ENCODE data around the gene SMIM5.

SMIM5 gene

DNA sequence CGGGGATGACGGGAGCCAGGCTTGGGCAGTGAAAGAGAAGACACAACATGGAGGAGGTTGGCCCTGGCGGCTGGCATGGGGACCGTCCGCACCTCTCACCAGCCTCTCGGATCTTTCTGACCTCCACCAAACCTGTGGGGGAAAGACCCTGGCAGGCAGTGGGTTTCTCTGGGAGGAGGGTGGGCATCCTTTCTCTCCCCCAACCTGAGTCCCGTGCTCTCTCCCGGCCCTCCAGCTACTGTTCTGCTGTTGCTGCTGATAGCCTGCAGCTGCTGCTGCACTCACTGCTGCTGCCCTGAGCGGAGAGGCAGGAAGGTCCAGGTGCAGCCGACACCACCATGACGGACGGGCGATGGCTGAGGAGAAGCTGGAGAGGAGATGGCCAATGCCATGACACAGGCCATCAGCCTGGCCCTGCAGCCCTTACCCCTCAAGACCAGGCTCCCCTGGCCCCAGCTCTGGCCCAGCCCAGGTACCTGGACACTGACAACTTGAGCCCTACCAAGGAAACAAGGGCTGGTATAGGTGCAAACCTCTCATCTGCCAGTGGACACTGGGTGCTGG lies 7.4 kb downstream of the SMIM5 start:
- DNase-seq (ENCODE audit: low spot score) = no peak

GRCh38 chr17:75641343-75641742 lies 8.1 kb downstream of the SMIM5 start:
- no peak for DNase-seq (ENCODE audit: low spot score)

- no peak for DNase-seq (ENCODE audit: low spot score)
Observed at GRCh38 chr17:75642182-75642783, 9.0 kb downstream of the SMIM5 start.

- no peak for DNase-seq (ENCODE audit: low spot score)
Observed at GRCh38 chr17:75642784-75643642, 9.8 kb downstream of the SMIM5 start.

GRCh38 chr17:75643643-75644017 lies 10.4 kb downstream of the SMIM5 start:
- DNase-seq (ENCODE audit: low spot score) = no peak

DNA sequence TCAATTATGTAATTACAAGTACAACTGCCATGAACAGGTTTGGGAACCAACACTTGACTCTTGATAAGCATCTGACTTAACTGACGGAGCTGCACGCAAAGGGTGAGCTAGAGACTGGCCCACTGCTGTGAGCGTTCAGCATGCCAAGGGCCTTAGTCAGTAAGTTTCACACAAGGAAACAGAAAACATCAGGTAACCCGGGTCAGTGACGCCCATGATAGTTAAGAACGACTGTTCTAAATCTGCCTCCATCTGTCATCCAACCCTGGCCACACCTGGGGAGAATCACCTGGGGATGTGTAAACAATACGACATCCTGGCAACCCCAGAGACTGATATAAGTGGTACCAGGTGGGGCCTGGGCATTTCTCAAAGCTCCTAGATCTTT lies 12.3 kb downstream of the SMIM5 start:
- DNase-seq (ENCODE audit: low spot score) = no peak

GRCh38 chr17:75645889-75646637 lies 12.8 kb downstream of the SMIM5 start:
- no peak for DNase-seq (ENCODE audit: low spot score)

GRCh38 chr17:75646638-75646992 lies 13.4 kb downstream of the SMIM5 start:
- no peak for DNase-seq (ENCODE audit: low spot score)

GRCh38 chr17:75647061-75647460 lies 13.8 kb downstream of the SMIM5 start:
- no peak for DNase-seq (ENCODE audit: low spot score)

- DNase-seq (ENCODE audit: low spot score) = no peak
Observed at GRCh38 chr17:75647921-75648320, 14.7 kb downstream of the SMIM5 start.

DNA sequence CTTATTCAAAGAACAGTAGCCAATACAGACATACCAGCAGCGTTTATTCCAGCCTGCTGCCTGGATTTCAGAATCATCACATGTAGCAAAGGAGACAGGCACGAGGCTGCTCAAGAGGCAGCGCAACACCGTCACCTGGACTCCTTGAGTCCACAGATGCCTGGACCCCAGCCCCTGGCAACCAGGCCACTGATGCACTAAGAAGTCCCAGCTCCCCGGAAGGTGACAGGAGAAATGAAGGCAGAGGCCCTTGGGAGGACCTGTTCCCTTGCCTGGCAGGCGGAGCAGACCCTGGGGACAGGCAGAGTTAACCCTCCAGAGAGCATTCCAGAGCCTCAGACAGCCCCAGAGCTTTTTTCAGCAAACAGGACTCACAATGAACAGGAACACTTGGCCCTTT lies 16.5 kb downstream of the SMIM5 start:
- no peak for DNase-seq (ENCODE audit: low spot score)

- no peak for DNase-seq (ENCODE audit: low spot score)
Observed at GRCh38 chr17:75650874-75651273, 17.6 kb downstream of the SMIM5 start.

DNA sequence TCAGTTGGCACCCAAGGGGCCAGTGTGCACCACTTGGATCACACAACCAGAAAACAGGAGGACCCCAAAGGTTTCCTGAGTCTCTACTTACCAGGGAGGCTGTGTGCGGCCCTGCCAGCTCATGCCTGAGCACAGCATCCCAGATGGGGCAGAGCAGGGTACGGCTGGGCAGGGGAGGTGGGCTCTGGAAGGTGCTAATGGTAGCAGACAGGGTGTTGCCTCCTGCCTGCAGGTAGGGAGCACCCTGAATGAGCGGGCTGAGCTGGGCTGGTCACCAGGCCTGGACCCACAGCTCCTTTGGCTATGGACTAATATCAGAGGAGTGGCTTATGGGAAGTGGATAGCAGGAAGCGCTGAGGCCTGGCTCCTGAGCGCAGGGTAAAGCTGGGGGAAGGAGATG lies 19.1 kb downstream of the SMIM5 start:
- no peak for DNase-seq (ENCODE audit: low spot score)

- peak; percentile 9 for DNase-seq (ENCODE audit: low spot score)
Observed at GRCh38 chr17:75652934-75653549, 19.8 kb downstream of the SMIM5 start.

DNA sequence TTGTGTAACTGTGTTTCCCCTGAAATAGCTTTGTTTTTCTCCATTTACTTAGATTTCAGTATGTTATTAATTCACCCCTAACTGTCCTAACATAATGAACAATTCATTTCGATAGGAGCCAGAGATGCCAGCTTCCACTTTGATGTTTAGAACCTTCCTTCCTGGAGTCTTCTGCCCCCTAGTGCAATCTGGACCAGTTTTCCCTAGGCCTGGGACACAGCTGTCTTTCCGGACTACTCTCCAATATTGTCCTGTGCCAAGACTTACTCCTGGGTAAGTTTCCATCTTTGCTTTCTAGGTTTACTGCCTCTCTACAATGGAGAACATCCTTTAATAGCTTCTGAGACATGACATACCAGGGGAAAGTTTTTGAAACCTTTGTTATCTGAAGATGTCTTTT lies 20.9 kb downstream of the SMIM5 start:
- no peak for DNase-seq (ENCODE audit: low spot score)

GRCh38 chr17:75658237-75658636 lies 25.0 kb downstream of the SMIM5 start:
- no peak for DNase-seq (ENCODE audit: low spot score)

DNA sequence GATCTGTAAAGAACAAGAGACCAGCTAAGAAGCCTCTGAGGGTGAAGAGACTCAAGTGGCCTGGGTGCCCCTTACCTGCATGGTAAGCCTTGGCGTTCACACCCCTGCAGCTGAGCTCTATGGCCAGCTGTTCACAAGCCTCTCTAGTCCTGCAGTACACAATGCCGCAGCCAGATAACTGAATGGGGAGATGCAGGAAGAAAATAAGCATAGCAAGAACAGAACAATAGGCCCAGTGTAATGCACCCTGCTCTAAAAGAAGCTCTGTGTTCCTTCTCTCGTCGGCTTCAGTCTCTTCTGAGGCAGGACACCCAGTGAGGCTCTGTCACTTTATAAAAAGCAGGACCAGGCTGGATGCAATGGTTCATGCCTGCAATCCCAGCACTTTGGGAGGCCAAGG lies 28.3 kb downstream of the SMIM5 start:
- DNase-seq (ENCODE audit: low spot score) = no peak

- no peak for DNase-seq (ENCODE audit: low spot score)
Observed at GRCh38 chr17:75662511-75662910, 29.3 kb downstream of the SMIM5 start.

DNA sequence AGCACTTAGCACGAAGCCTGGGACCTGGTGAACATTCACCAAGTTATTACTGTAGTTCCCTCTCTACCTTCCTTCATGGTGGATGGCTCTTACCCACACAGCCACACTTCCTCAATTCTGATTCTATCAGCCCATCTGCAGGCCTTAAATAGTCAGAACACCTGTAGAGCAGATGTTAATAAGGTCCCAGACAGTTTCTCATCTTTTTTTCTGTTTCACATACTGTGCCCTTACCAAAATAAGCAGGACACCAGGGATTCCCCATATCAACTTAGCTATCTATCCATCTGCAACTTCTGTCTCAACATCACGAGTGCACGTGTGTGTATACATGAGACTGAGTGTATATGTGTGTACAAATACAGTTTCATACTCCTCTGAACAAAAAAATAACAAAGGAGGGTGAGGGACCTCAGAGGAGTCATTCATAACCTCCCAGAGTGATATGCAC lies 30.9 kb downstream of the SMIM5 start:
- DNase-seq (ENCODE audit: low spot score) = no peak

GRCh38 chr17:75665981-75666380 lies 32.7 kb downstream of the SMIM5 start:
- no peak for DNase-seq (ENCODE audit: low spot score)

- peak; percentile 97 for DNase-seq (ENCODE audit: low spot score)
Observed at GRCh38 chr17:75666959-75667790, 33.9 kb downstream of the SMIM5 start, which contains the start of the genes RECQL5 and SAP30BP. Gene RECQL5 (minus strand): TSS chr17:75667154. CDS start chr17:75666557, 597 bp downstream. Gene SAP30BP (plus strand): TSS chr17:75667338. CDS start chr17:75667373, 35 bp downstream.

Data from CD4-positive, alpha-beta T cell treated with Interleukin-15 for 4 hours (primary cell).